GM12878 (cell line): ENCODE measurements around the gene C10orf105. TPM values are rescaled to one million over a fixed set of nuclear protein-coding genes. Genes with fewer than 3 reads are reported as not detected.
A peak's percentile ranks its signal among the peaks of the same experiment; 100 is the strongest.

Experiments
- ATAC-seq: fragments of 200-7000 bp; cut with Tn5 transposase; 3 replicates; pipeline ENCODE4 v1.9.1; 2020; ENCODE audit warnings: mild to moderate bottlenecking, moderate library complexity
- BruUV-seq: library from RNA; stranded (reverse); fragments of 400-500 nt; replicated peaks from 2 replicates; lab custom pipeline; 2021; lab: Mats Ljungman, UMichigan
- CTCF ChIA-PET: fragments of 300-600 bp; sonication (Branson Sonifier 250); formaldehyde crosslinking; extraction: SDS; loops from one replicate; lab custom pipeline; 2021; ENCODE audit warnings: inconsistent platforms; lab: Yijun Ruan, JAX
- POLR2A ChIA-PET: fragments of 350-600 bp; formaldehyde crosslinking; extraction: SDS; loops from one replicate; lab custom pipeline; 2021; ENCODE audit warnings: inconsistent platforms; lab: Charles Lee
- RAD21 ChIA-PET: fragments of 300-600 bp; sonication (Branson Sonifier 250); formaldehyde crosslinking; loops from one replicate; lab custom pipeline; 2023; ENCODE audit warnings: antibody characterized with exemption; ENCODE audit not compliant: unreplicated experiment; lab: Charles Lee
- SMC1A ChIA-PET: fragments of 300-600 bp; sonication (Branson Sonifier 250); formaldehyde crosslinking; loops from one replicate; lab custom pipeline; 2023; ENCODE audit not compliant: unreplicated experiment, uncharacterized antibody; lab: Charles Lee
- DNase-seq: peaks from one replicate; pipeline ENCODE4 v3.0.0-alpha.2; 2011; ENCODE audit warnings: low read depth, low spot score
- FAIRE-seq: peaks from 3 replicates; lab custom pipeline; 2011; peaks lifted over from hg19 to GRCh38; lab: Jason Lieb, UNC
- H2AFZ ChIP-seq: 2 replicates; pipeline ENCODE4 v1.6.0; 2011; ENCODE audit warnings: low read depth, low read length, control low read depth; ENCODE audit not compliant: control insufficient read depth
- H3K27ac ChIP-seq: 2 replicates; pipeline ENCODE4 v1.5.1; 2011; ENCODE audit warnings: control low read depth; ENCODE audit not compliant: control insufficient read depth, insufficient read depth
- H3K27me3 ChIP-seq, 2 experiments: replicated peaks in 1 of 2; 2 replicates each; pipeline versions ENCODE4 v1.6.0 to v1.6.1; 2011; ENCODE audit warnings: low read length in 1 of 2; ENCODE audit not compliant: control insufficient read depth in 2 of 2, insufficient read depth in 2 of 2
- H3K36me3 ChIP-seq, 2 experiments: 2 replicates each; pipeline ENCODE4 v1.5.1; 2011; ENCODE audit warnings: low read length in 1 of 2; ENCODE audit not compliant: control insufficient read depth in 2 of 2, insufficient read depth in 2 of 2
- H3K4me1 ChIP-seq: 2 replicates; pipeline ENCODE4 v1.6.1; 2011; ENCODE audit warnings: mild to moderate bottlenecking, low read length, moderate library complexity, mixed read lengths; ENCODE audit not compliant: control insufficient read depth, insufficient read depth
- H3K4me2 ChIP-seq: 2 replicates; pipeline ENCODE4 v1.6.0; 2011; ENCODE audit warnings: control low read depth; ENCODE audit not compliant: control insufficient read depth, insufficient read depth
- H3K4me3 ChIP-seq: fragments of 200-600 bp; sonication (generic); 2 replicates; pipeline ENCODE4 v1.5.1; 2016
- H3K79me2 ChIP-seq: 2 replicates; pipeline ENCODE4 v1.6.0; 2011; ENCODE audit warnings: low read length; ENCODE audit not compliant: control insufficient read depth, insufficient read depth
- H3K9ac ChIP-seq: 2 replicates; pipeline ENCODE4 v1.8.0; 2011; ENCODE audit warnings: low read length, control low read depth, mixed read lengths; ENCODE audit not compliant: control insufficient read depth, insufficient read depth
- H3K9me3 ChIP-seq: replicated peaks from 3 replicates; pipeline ENCODE4 v1.5.1; 2011; ENCODE audit warnings: mild to moderate bottlenecking, low read length; ENCODE audit not compliant: control insufficient read depth, insufficient read depth
- H4K20me1 ChIP-seq: 2 replicates; pipeline ENCODE4 v1.6.0; 2011; ENCODE audit not compliant: control insufficient read depth, insufficient read depth
- CREM ChIP-seq: IDR thresholded peaks from 2 replicates; pipeline ENCODE4 v1.6.1; 2014; ENCODE audit warnings: antibody characterized with exemption, low read depth
- HDAC2 ChIP-seq: fragments of 200-600 bp; sonication (generic); IDR thresholded peaks from 2 replicates; pipeline ENCODE4 v1.6.1; 2017
- HSF1 ChIP-seq: fragments of 150-350 bp; IDR thresholded peaks from 2 replicates; pipeline ENCODE4 v1.6.1; 2014; ENCODE audit warnings: mild to moderate bottlenecking, low read depth, low read length
- KDM1A ChIP-seq: fragments of 200-600 bp; sonication (generic); IDR thresholded peaks from 2 replicates; pipeline ENCODE4 v1.6.1; 2016; ENCODE audit warnings: borderline replicate concordance
- ZNF24 ChIP-seq: fragments of 450-650 bp; IDR thresholded peaks from 2 replicates; pipeline ENCODE4 v1.6.1; 2017; ENCODE audit warnings: antibody characterized with exemption, mild to moderate bottlenecking
- ZNF274 ChIP-seq: IDR thresholded peaks from one replicate; pipeline ENCODE4 v1.8.0; 2011; ENCODE audit not compliant: insufficient read length, insufficient read depth
- WGBS: methylation state at CpG from one replicate; pipeline ENCODE4 v1.1.6; 2016; ENCODE audit warnings: low lambda C conversion rate; ENCODE audit not compliant: insufficient replicate concordance, insufficient coverage; ENCODE audit errors: missing lambda C conversion rate; 5-methylcytosine and 5-hydroxymethylcytosine counted together
- in situ Hi-C: fragments of 300-500 bp; cut with MboI; formaldehyde crosslinking; loops from 9 replicates; pipeline ENCODE4 v1.14.3; 2018; ENCODE audit warnings: mixed read lengths
- intact Hi-C: fragments of 100-400 bp; cut with micrococcal nuclease; formaldehyde crosslinking; loops from one replicate; pipeline ENCODE4 v1.14.2; 2022; ENCODE audit not compliant: unreplicated experiment
- polyA plus RNA-seq, 11 experiments: library from polyadenylated mRNA; depleted of rRNA in 4 of 11; unstranded in 6 of 11; stranded (reverse) in 5 of 11; fragments of >200 nt; fragmentation: Nextera tagmentation in 4 of 11; fragmentation: Illumina TruSeq in 1 of 11; extraction: Ambion mirVana in 4 of 11; extraction: Trizol in 1 of 11; gene quantifications; 1 replicate in 1 of 11; 2 replicates in 10 of 11; pipeline versions ENCODE4 v1.2.1 to v1.2.3, GENCODE V29; 2011 to 2016; ENCODE audit warnings: inconsistent platforms in 2 of 11, missing spikeins in 2 of 11, low read depth in 1 of 11
- total RNA-seq, 4 experiments: library from RNA; depleted of rRNA in 3 of 4; stranded (reverse); fragments of >200 nt in 3 of 4; fragmentation: Illumina TruSeq in 1 of 4; extraction: Trizol in 1 of 4; gene quantifications; 2 replicates each; pipeline versions ENCODE4 v1.2.1 to v1.2.3, GENCODE V29; 2013 to 2021
- TF ChIP-seq, protein P1 (sequence below): fragments of 450-650 bp; IDR thresholded peaks from 2 replicates; pipeline ENCODE4 v1.6.1; 2016; ENCODE audit warnings: mild to moderate bottlenecking, moderate library complexity, borderline replicate concordance
- TF ChIP-seq, protein P2 (sequence below): IDR thresholded peaks from 2 replicates; pipeline ENCODE4 v1.6.1; 2012; ENCODE audit warnings: improper control_type of control experiment, low read depth, low read length; ENCODE audit not compliant: insufficient replicate concordance

Gene C10orf105
- total and polyA plus RNA-seq, 10 of the 15 experiments (the other 5 are each of a cell fraction or from before 2014, with no cell fraction given) = 0.04 to 0.06 (median 0.05) TPM; not detected in 7

DNA sequence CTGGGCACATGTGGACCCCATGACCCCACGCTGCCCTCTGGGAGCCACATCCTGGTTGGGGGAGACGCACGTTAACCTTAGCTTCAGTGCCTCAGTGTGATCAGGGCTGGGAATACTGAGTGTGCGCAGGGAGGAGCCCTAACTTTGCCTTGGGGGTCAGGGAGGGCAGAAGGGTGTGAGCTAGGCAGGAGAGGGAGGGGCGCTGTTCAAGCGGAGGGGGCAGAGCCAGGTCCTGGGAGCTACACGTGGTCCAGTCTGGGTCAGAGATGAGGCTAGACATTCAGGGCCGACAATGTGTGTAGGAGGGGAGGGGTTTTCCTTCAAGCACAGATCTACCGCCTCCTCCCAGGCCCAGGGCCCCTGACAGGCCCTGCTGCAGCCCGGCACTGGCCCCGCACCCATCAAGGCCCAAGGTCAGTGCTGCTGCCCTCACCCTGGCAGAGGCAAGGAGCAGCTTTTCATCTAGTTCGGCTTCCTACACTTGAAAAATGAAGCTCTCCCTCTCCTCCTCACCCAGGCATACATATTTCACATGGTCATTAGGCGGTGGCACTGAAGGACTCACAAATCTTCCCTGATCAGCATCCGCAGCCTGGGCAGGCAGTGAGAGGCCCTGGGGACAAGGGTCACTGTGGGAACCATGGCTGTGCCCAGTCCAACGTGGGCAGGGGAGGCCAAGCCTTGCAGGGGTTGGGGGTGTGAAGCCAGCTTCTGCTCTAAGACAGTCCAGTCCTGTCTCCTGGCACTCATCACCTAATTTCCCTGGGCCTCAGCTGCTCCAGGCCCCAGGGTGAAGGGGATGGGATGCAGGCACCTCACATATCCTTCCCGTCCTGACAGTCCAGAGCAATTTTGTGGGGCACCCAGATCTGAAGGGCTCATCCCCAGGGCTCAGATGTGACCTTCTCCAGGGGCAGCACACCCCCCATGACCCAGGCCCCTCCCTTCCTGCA lies 47.3 kb downstream of the C10orf105 start:
- FAIRE-seq = no peak
- H3K9me3 ChIP-seq = no peaks in the 10 kb centered on the region
- ChIA-PET POLR2A (no interaction called here), RAD21 (interaction anchor here (0.6 to 1.4 kb wide), 3 partner anchors 21 to 187 kb away, joined by 3 to 7 read pairs (median 3); no protein-coding TSS in a partner anchor), SMC1A (interaction anchor here (1.3 kb wide), 1 partner anchor 8 kb away, joined by 3 read pairs; no protein-coding TSS in a partner anchor), CTCF (interaction anchor here (0.6 to 1.5 kb wide), 4 partner anchors 9 to 26 kb away, joined by 3 to 5 read pairs (median 4); no protein-coding TSS in a partner anchor)
- H3K4me2 ChIP-seq = no peak overlapping the region
- H3K36me3 ChIP-seq = no peaks in the 10 kb centered on the region
- no peak for DNase-seq
- peak; percentile 45; the same call in 1 of the 3 replicates for ATAC-seq
- peaks cover 10% of the 10 kb centered on the region for H3K4me1 ChIP-seq
- H4K20me1 ChIP-seq = no peaks in the 10 kb centered on the region
- TF ChIP-seq, protein P1, sequence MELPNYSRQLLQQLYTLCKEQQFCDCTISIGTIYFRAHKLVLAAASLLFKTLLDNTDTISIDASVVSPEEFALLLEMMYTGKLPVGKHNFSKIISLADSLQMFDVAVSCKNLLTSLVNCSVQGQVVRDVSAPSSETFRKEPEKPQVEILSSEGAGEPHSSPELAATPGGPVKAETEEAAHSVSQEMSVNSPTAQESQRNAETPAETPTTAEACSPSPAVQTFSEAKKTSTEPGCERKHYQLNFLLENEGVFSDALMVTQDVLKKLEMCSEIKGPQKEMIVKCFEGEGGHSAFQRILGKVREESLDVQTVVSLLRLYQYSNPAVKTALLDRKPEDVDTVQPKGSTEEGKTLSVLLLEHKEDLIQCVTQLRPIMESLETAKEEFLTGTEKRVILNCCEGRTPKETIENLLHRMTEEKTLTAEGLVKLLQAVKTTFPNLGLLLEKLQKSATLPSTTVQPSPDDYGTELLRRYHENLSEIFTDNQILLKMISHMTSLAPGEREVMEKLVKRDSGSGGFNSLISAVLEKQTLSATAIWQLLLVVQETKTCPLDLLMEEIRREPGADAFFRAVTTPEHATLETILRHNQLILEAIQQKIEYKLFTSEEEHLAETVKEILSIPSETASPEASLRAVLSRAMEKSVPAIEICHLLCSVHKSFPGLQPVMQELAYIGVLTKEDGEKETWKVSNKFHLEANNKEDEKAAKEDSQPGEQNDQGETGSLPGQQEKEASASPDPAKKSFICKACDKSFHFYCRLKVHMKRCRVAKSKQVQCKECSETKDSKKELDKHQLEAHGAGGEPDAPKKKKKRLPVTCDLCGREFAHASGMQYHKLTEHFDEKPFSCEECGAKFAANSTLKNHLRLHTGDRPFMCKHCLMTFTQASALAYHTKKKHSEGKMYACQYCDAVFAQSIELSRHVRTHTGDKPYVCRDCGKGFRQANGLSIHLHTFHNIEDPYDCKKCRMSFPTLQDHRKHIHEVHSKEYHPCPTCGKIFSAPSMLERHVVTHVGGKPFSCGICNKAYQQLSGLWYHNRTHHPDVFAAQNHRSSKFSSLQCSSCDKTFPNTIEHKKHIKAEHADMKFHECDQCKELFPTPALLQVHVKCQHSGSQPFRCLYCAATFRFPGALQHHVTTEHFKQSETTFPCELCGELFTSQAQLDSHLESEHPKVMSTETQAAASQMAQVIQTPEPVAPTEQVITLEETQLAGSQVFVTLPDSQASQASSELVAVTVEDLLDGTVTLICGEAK = no peak
- TF ChIP-seq HSF1 (no peak), ZNF274 (no peak), HDAC2 (no peak), CREM (no peak), KDM1A (no peak), ZNF24 (no peak)
- TF ChIP-seq, protein P2, sequence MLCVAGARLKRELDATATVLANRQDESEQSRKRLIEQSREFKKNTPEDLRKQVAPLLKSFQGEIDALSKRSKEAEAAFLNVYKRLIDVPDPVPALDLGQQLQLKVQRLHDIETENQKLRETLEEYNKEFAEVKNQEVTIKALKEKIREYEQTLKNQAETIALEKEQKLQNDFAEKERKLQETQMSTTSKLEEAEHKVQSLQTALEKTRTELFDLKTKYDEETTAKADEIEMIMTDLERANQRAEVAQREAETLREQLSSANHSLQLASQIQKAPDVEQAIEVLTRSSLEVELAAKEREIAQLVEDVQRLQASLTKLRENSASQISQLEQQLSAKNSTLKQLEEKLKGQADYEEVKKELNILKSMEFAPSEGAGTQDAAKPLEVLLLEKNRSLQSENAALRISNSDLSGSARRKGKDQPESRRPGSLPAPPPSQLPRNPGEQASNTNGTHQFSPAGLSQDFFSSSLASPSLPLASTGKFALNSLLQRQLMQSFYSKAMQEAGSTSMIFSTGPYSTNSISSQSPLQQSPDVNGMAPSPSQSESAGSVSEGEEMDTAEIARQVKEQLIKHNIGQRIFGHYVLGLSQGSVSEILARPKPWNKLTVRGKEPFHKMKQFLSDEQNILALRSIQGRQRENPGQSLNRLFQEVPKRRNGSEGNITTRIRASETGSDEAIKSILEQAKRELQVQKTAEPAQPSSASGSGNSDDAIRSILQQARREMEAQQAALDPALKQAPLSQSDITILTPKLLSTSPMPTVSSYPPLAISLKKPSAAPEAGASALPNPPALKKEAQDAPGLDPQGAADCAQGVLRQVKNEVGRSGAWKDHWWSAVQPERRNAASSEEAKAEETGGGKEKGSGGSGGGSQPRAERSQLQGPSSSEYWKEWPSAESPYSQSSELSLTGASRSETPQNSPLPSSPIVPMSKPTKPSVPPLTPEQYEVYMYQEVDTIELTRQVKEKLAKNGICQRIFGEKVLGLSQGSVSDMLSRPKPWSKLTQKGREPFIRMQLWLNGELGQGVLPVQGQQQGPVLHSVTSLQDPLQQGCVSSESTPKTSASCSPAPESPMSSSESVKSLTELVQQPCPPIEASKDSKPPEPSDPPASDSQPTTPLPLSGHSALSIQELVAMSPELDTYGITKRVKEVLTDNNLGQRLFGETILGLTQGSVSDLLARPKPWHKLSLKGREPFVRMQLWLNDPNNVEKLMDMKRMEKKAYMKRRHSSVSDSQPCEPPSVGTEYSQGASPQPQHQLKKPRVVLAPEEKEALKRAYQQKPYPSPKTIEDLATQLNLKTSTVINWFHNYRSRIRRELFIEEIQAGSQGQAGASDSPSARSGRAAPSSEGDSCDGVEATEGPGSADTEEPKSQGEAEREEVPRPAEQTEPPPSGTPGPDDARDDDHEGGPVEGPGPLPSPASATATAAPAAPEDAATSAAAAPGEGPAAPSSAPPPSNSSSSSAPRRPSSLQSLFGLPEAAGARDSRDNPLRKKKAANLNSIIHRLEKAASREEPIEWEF = no peak
- no peak overlapping the region for H2AFZ ChIP-seq
- H3K27me3 ChIP-seq = no peaks in the 10 kb centered on the region
- H3K27ac ChIP-seq = no peak overlapping the region
- intact Hi-C loops (no loop called here), in situ Hi-C loops (no loop called here)
- BruUV-seq = no TSS peak
- H3K79me2 ChIP-seq = no peaks in the 10 kb centered on the region
- H3K9ac ChIP-seq = no peak overlapping the region
- 40% methylated on average over 16 of the region's 16 CpGs for WGBS
- no peak overlapping the region for H3K4me3 ChIP-seq
